Astrocyte of the spinal cord (primary cell): Measurements from ENCODE around the gene LAIR2.

ENCODE experiments used
- DNase-seq: peaks from one replicate; pipeline ENCODE4 v3.0.0; 2011; ENCODE audit warnings: low read depth, low spot score
- H3K4me3 ChIP-seq: 2 replicates; pipeline ENCODE4 v1.5.1; 2011; ENCODE audit warnings: low read depth, mild to moderate bottlenecking, low read length, moderate library complexity
- CTCF ChIP-seq: IDR thresholded peaks from 2 replicates; pipeline ENCODE4 v1.5.1; 2012; ENCODE audit warnings: low read depth, mild to moderate bottlenecking, low read length, inconsistent platforms
- in situ Hi-C: cut with HindIII; loops from 2 replicates; pipeline ENCODE4 v1.10.0; 2017; ENCODE audit warnings: low sequenced_read_pairs

The LAIR2 gene

GRCh38 chr19:54461613-54462012, 41.0 kb upstream of the LAIR2 start:
- in situ Hi-C loops = no loop called here
- no peak for TF ChIP-seq CTCF
- H3K4me3 ChIP-seq = no peak overlapping the region
- no peak for DNase-seq

- H3K4me3 ChIP-seq = peak overlapping the region; percentile 43
- in situ Hi-C loops = no loop called here
- no peak for TF ChIP-seq CTCF
- DNase-seq = no peak
Measured at GRCh38 chr19:54462047-54462654, 40.5 kb upstream of the LAIR2 start.

- peak; percentile 61 for DNase-seq
- H3K4me3 ChIP-seq = peak overlapping the region; percentile 43
- in situ Hi-C loops = no loop called here
- peak; percentile 27 for TF ChIP-seq CTCF
Measured at GRCh38 chr19:54462655-54463530, 39.7 kb upstream of the LAIR2 start.

- DNase-seq = peak; percentile 99
- TF ChIP-seq CTCF = no peak
- in situ Hi-C loops = no loop called here
- H3K4me3 ChIP-seq = peak within 1 kb of the TSS; percentile 43
Measured at GRCh38 chr19:54463531-54464043, 39.0 kb upstream of the LAIR2 start, which contains the start of gene LENG9. LENG9 (minus strand) TSS chr19:54463778; CDS start chr19:54463526, 252 bp downstream.

GRCh38 chr19:54464044-54464629, 38.5 kb upstream of the LAIR2 start:
- no peak for TF ChIP-seq CTCF
- peak; percentile 86 for DNase-seq
- in situ Hi-C loops = no loop called here
- H3K4me3 ChIP-seq = peak overlapping the region; percentile 43

GRCh38 chr19:54464630-54465425, 37.8 kb upstream of the LAIR2 start:
- peak overlapping the region; percentile 43 for H3K4me3 ChIP-seq
- in situ Hi-C loops = no loop called here
- TF ChIP-seq CTCF = no peak
- DNase-seq = peak; percentile 90
